ENCODE measurements around the gene PTPRR. TPM values are rescaled to one million over a fixed set of nuclear protein-coding genes. Genes with fewer than 3 reads are reported as not detected.

PTPRR gene
- total and polyA plus RNA-seq, 2 donors (not counting 3 experiments of a cell fraction or from before 2014, with no cell fraction given), result 0.46 to 1.1 TPM

DNA sequence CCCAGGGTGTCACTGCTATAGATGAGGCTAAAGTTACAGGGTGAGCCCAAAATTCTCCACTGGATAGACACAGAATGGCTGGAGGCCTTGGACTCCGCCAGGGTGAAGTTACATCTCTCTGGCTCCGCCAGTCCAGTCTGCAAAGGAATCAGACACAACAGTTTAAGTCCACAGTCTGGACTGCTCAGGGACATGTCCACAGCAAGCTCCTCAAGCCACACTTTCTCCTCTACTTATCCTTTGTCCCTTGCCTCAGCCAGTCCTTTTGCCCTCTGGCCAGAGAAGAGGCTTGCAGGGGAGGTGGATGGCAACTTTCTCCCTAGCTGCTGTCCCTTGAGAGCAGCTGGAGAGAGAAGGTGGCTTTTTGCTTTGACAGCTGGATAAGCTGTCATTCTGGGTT lies 311.3 kb downstream of the PTPRR start:
- CTCF ChIA-PET, result interaction anchor here (1.1 to 2.7 kb wide), 5 partner anchors 9 to 111 kb away, joined by 3 to 35 read pairs (median 4); no protein-coding TSS in a partner anchor
- Histone ChIP-seq H3K27me3 (ENCODE audit: control insufficient read depth in 2 of 2, insufficient read depth in 2 of 2, low read length in 2 of 2) (no peaks in the 10 kb centered on the region), H3K27ac (ENCODE audit: insufficient read depth, low read depth, low read length) (peak overlapping the region; percentile 77), H2AFZ (ENCODE audit: low read depth, low read length) (no peak overlapping the region), H3K4me3 (replicated peaks in 1 of 3; ENCODE audit: insufficient read depth in 1 of 3, low read depth in 1 of 3, low read length in 3 of 3) (peak overlapping the region in 2 of 3 experiments; percentile 33 to 49), H3K79me2 (ENCODE audit: control insufficient read depth, insufficient read depth, low read length) (peaks cover 71% of the 10 kb centered on the region), H3K9me3 (replicated peaks; ENCODE audit: control insufficient read depth, insufficient read depth, low read length) (no peaks in the 10 kb centered on the region), H3K4me1 (ENCODE audit: control insufficient read depth, extremely low read depth, insufficient read depth, low read length) (peaks cover 67% of the 10 kb centered on the region), H3K9me1 (replicated peaks; ENCODE audit: control insufficient read depth, extremely low read depth, insufficient read depth, low read length) (no peaks in the 10 kb centered on the region), H3K9ac (replicated peaks; ENCODE audit: extremely low read depth, insufficient read depth, low read length) (peak overlapping the region; percentile 71), H3K36me3 (ENCODE audit: control insufficient read depth in 2 of 2, extremely low read depth in 1 of 2, insufficient read depth in 2 of 2, low read length in 2 of 2) (peaks cover 6 to 17% of the 10 kb centered on the region in 2 experiments), H3K4me2 (ENCODE audit: insufficient read depth, low read length) (peak overlapping the region; percentile 57), H4K20me1 (replicated peaks; ENCODE audit: control insufficient read depth, extremely low read depth, insufficient read depth, low read length) (no peaks in the 10 kb centered on the region)
- POLR2A ChIA-PET, result no interaction called here
- DNase-seq (ENCODE audit: low read depth, low spot score), result peak; percentile 58
- intact Hi-C loops (cut with micrococcal nuclease) (no loop called here), dilution Hi-C loops (cut with MboI; ENCODE audit: extremely low pct_ligation_motif_present, low sequenced_read_pairs) (loop anchor here (25.0 kb wide), 1 partner anchor 103 kb away; no protein-coding TSS in a partner anchor)
- no peak for FAIRE-seq
- no TSS peak for BruUV-seq (replicated peaks)
- TF ChIP-seq, protein P1, sequence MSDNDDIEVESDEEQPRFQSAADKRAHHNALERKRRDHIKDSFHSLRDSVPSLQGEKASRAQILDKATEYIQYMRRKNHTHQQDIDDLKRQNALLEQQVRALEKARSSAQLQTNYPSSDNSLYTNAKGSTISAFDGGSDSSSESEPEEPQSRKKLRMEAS (IDR thresholded peaks at IDR 0.05; ENCODE audit: insufficient read depth, insufficient read length), result no peak
- TF ChIP-seq POLR2A (IDR thresholded peaks at IDR 0.05; ENCODE audit: low read depth, low read length), result no peak
- no peak for TF ChIP-seq POLR2AphosphoS5 (IDR thresholded peaks at IDR 0.05; ENCODE audit: insufficient read depth, low read depth, low read length)
- TF ChIP-seq, protein P2, sequence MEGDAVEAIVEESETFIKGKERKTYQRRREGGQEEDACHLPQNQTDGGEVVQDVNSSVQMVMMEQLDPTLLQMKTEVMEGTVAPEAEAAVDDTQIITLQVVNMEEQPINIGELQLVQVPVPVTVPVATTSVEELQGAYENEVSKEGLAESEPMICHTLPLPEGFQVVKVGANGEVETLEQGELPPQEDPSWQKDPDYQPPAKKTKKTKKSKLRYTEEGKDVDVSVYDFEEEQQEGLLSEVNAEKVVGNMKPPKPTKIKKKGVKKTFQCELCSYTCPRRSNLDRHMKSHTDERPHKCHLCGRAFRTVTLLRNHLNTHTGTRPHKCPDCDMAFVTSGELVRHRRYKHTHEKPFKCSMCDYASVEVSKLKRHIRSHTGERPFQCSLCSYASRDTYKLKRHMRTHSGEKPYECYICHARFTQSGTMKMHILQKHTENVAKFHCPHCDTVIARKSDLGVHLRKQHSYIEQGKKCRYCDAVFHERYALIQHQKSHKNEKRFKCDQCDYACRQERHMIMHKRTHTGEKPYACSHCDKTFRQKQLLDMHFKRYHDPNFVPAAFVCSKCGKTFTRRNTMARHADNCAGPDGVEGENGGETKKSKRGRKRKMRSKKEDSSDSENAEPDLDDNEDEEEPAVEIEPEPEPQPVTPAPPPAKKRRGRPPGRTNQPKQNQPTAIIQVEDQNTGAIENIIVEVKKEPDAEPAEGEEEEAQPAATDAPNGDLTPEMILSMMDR (IDR thresholded peaks at IDR 0.05; ENCODE audit: extremely low read depth in 1 of 2, insufficient read depth in 1 of 2, low read depth in 1 of 2, low read length in 2 of 2), result no peak
- TF ChIP-seq EZH2 (IDR thresholded peaks at IDR 0.05; ENCODE audit: borderline replicate concordance, low read depth, low read length, severe bottlenecking), result no peak
- TF ChIP-seq MYC (IDR thresholded peaks at IDR 0.05; ENCODE audit: low read depth, low read length), result no peak
- TF ChIP-seq JUN (IDR thresholded peaks at IDR 0.05; ENCODE audit: borderline replicate concordance, insufficient read depth, insufficient read length, low read depth), result no peak
- no peak for TF ChIP-seq FOS (IDR thresholded peaks at IDR 0.05; ENCODE audit: borderline replicate concordance, insufficient read depth, low read length)
- no peak for TF ChIP-seq GATA2 (IDR thresholded peaks at IDR 0.05; ENCODE audit: insufficient read depth, insufficient read length, low read depth, low read length)
